Dendritic cell treated with granulocyte-macrophage colony-stimulating factor and Interleukin-4, amounts not matched to agents 40 ng/mL and 50 ng/mL, for 4 days (primary cell): Measurements from ENCODE around the gene FAM162A.
"Not testable (repeated sequence)": the region's sequence is repeated elsewhere in the genome, so short reads cannot be mapped to it uniquely, and the experiment has no call there.

Experiments used
- H3K27ac Mint-ChIP-seq: one replicate; pipeline ENCODE4 v1.8.0; 2022; ENCODE audit warnings: mild to moderate bottlenecking, mixed read lengths
- H3K27me3 Mint-ChIP-seq: one replicate; pipeline ENCODE4 v1.8.0; 2022; ENCODE audit warnings: mild to moderate bottlenecking, mixed read lengths
- H3K36me3 Mint-ChIP-seq: one replicate; pipeline ENCODE4 v1.8.0; 2022; ENCODE audit warnings: low read depth, mixed read lengths
- H3K4me1 Mint-ChIP-seq: one replicate; pipeline ENCODE4 v1.8.0; 2022; ENCODE audit warnings: low read depth, mixed read lengths
- H3K4me3 Mint-ChIP-seq: one replicate; pipeline ENCODE4 v1.8.0; 2022; ENCODE audit warnings: mild to moderate bottlenecking, moderate library complexity, mixed read lengths
- H3K9me3 Mint-ChIP-seq: one replicate; pipeline ENCODE4 v1.8.0; 2022; ENCODE audit warnings: mixed read lengths
- intact Hi-C: fragments of 100-400 bp; cut with micrococcal nuclease; formaldehyde crosslinking; loops from one replicate; pipeline ENCODE4 v1.15.0; 2022

The FAM162A gene

GRCh38 chr3:122364490-122364889, 19.5 kb upstream of the FAM162A start:
- Mint-ChIP-seq H3K36me3 (peaks cover 66% of the 10 kb centered on the region), H3K27ac (no peak overlapping the region)

GRCh38 chr3:122365073-122365472, 18.9 kb upstream of the FAM162A start:
- Mint-ChIP-seq H3K4me3 (no peak overlapping the region), H3K4me1 (no peaks in the 10 kb centered on the region), H3K27ac (no peak overlapping the region), H3K9me3 (no peaks in the 10 kb centered on the region), H3K36me3 (peaks cover 70% of the 10 kb centered on the region), H3K27me3 (no peaks in the 10 kb centered on the region)
- intact Hi-C loops, result no loop called here

More at GRCh38 chr3:122364490-122364889, 19.5 kb upstream of the FAM162A start:
- Mint-ChIP-seq H3K27me3 (no peaks in the 10 kb centered on the region), H3K4me3 (no peak overlapping the region), H3K4me1 (no peaks in the 10 kb centered on the region), H3K9me3 (no peaks in the 10 kb centered on the region)
- intact Hi-C loops, result no loop called here

GRCh38 chr3:122365582-122366378, 18.2 kb upstream of the FAM162A start:
- intact Hi-C loops, H3K4me1 Mint-ChIP-seq, H3K4me3 Mint-ChIP-seq, H3K9me3 Mint-ChIP-seq, H3K27ac Mint-ChIP-seq, H3K27me3 Mint-ChIP-seq: not testable (repeated sequence)
- peaks cover 74% of the 10 kb centered on the region for H3K36me3 Mint-ChIP-seq

- Mint-ChIP-seq H3K27me3 (no peaks in the 10 kb centered on the region), H3K4me1 (peaks cover 5% of the 10 kb centered on the region), H3K27ac (no peak overlapping the region), H3K36me3 (peaks cover 79% of the 10 kb centered on the region), H3K9me3 (no peaks in the 10 kb centered on the region), H3K4me3 (no peak overlapping the region)
- intact Hi-C loops, result no loop called here
These were observed 17.6 kb upstream of the FAM162A start for GRCh38 chr3:122366379-122366749.

GRCh38 chr3:122374034-122374433, 9.9 kb upstream of the FAM162A start:
- no peak overlapping the region for H3K4me3 Mint-ChIP-seq
- intact Hi-C loops, result no loop called here
- H3K9me3 Mint-ChIP-seq, result no peaks in the 10 kb centered on the region
- H3K27ac Mint-ChIP-seq, result no peak overlapping the region
- H3K27me3 Mint-ChIP-seq, result no peaks in the 10 kb centered on the region
- peaks cover 10% of the 10 kb centered on the region for H3K4me1 Mint-ChIP-seq
- H3K36me3 Mint-ChIP-seq, result peaks cover 41% of the 10 kb centered on the region

GRCh38 chr3:122377975-122378374, 6.0 kb upstream of the FAM162A start:
- Mint-ChIP-seq H3K27me3 (no peaks in the 10 kb centered on the region), H3K4me1 (peaks cover 16% of the 10 kb centered on the region), H3K9me3 (no peaks in the 10 kb centered on the region), H3K36me3 (peaks cover 23% of the 10 kb centered on the region), H3K4me3 (no peak overlapping the region), H3K27ac (no peak overlapping the region)
- intact Hi-C loops, result no loop called here

- Mint-ChIP-seq H3K4me1 (peaks cover 37% of the 10 kb centered on the region), H3K27me3 (no peaks in the 10 kb centered on the region), H3K27ac (peak within 1 kb of the TSS; percentile 94), H3K4me3 (peak within 1 kb of the TSS; percentile 92), H3K9me3 (no peaks in the 10 kb centered on the region), H3K36me3 (peaks cover 24% of the 10 kb centered on the region)
- intact Hi-C loops, result loop anchor here (5.0 to 10.0 kb wide), 3 partner anchors 34 to 292 kb away; partner anchors contain the start of genes KPNA1 and WDR5B
These were observed 905 bp upstream of the FAM162A start, which contains the start of gene MIX23 for GRCh38 chr3:122382888-122383666. MIX23 (minus strand) TSS chr3:122383231; CDS start chr3:122383224, 7 bp downstream.

- intact Hi-C loops, result loop anchor here (10.0 kb wide), 1 partner anchor 287 kb away; no protein-coding TSS in a partner anchor
- H3K4me1 Mint-ChIP-seq, result peaks cover 27% of the 10 kb centered on the region
- H3K9me3 Mint-ChIP-seq, result no peaks in the 10 kb centered on the region
- H3K36me3 Mint-ChIP-seq, result peaks cover 29% of the 10 kb centered on the region
- no peak overlapping the region for H3K4me3 Mint-ChIP-seq
- H3K27me3 Mint-ChIP-seq, result no peaks in the 10 kb centered on the region
- H3K27ac Mint-ChIP-seq, result no peak overlapping the region
These were observed 3.7 kb downstream of the FAM162A start for GRCh38 chr3:122387709-122388108.

- H3K9me3 Mint-ChIP-seq, result no peaks in the 10 kb centered on the region
- peaks cover 29% of the 10 kb centered on the region for H3K36me3 Mint-ChIP-seq
- no peak overlapping the region for H3K27ac Mint-ChIP-seq
- H3K27me3 Mint-ChIP-seq, result no peaks in the 10 kb centered on the region
- no peak overlapping the region for H3K4me3 Mint-ChIP-seq
- peaks cover 19% of the 10 kb centered on the region for H3K4me1 Mint-ChIP-seq
- intact Hi-C loops, result loop anchor here (10.0 kb wide), 1 partner anchor 286 kb away; no protein-coding TSS in a partner anchor
These were observed 5.2 kb downstream of the FAM162A start for GRCh38 chr3:122389197-122389596.

GRCh38 chr3:122389892-122390291, 5.9 kb downstream of the FAM162A start:
- peaks cover 32% of the 10 kb centered on the region for H3K36me3 Mint-ChIP-seq
- no peaks in the 10 kb centered on the region for H3K27me3 Mint-ChIP-seq
- intact Hi-C loops, result loop anchor here (5.0 to 10.0 kb wide), 2 partner anchors 67 to 285 kb away; no protein-coding TSS in a partner anchor
- no peak overlapping the region for H3K4me3 Mint-ChIP-seq
- no peaks in the 10 kb centered on the region for H3K9me3 Mint-ChIP-seq
- H3K27ac Mint-ChIP-seq, result no peak overlapping the region
- H3K4me1 Mint-ChIP-seq, result peaks cover 16% of the 10 kb centered on the region

GRCh38 chr3:122390665-122391064, 6.7 kb downstream of the FAM162A start:
- no peak overlapping the region for H3K4me3 Mint-ChIP-seq
- peaks cover 32% of the 10 kb centered on the region for H3K36me3 Mint-ChIP-seq
- no peaks in the 10 kb centered on the region for H3K27me3 Mint-ChIP-seq
- intact Hi-C loops, result loop anchor here (5.0 kb wide), 1 partner anchor 67 kb away; no protein-coding TSS in a partner anchor
- no peak overlapping the region for H3K27ac Mint-ChIP-seq
- H3K4me1 Mint-ChIP-seq, result peaks cover 20% of the 10 kb centered on the region
- H3K9me3 Mint-ChIP-seq, result no peaks in the 10 kb centered on the region

- Mint-ChIP-seq H3K27me3 (no peaks in the 10 kb centered on the region), H3K9me3 (no peaks in the 10 kb centered on the region), H3K36me3 (peaks cover 27% of the 10 kb centered on the region), H3K4me3 (no peak overlapping the region), H3K4me1 (peaks cover 20% of the 10 kb centered on the region), H3K27ac (no peak overlapping the region)
- intact Hi-C loops, result loop anchor here (5.0 kb wide), 1 partner anchor 65 kb away; no protein-coding TSS in a partner anchor
These were observed 7.9 kb downstream of the FAM162A start for GRCh38 chr3:122391681-122392446.
